GM12891 (cell line): ENCODE results near the gene C11orf91.
A peak's percentile ranks its signal among the peaks of the same experiment; 100 is the strongest.

Experiments used
- DNase-seq: peaks from one replicate; pipeline ENCODE4 v3.0.0; 2011; ENCODE audit warnings: low spot score; ENCODE audit not compliant: insufficient read length
- FAIRE-seq: peaks from 2 replicates; lab custom pipeline; 2011; peaks lifted over from hg19 to GRCh38; lab: Jason Lieb, UNC
- PAX5 ChIP-seq: IDR thresholded peaks from 2 replicates; pipeline ENCODE4 v1.6.1; 2011; ENCODE audit warnings: low read length, moderate library complexity, mild to moderate bottlenecking; ENCODE audit not compliant: insufficient read depth, severe bottlenecking
- POLR2A ChIP-seq: IDR thresholded peaks from 2 replicates; pipeline ENCODE4 v1.6.1; 2011; ENCODE audit warnings: low read depth, low read length, control low read depth
- POLR2AphosphoS5 ChIP-seq: IDR thresholded peaks from 2 replicates; pipeline ENCODE4 v1.6.1; 2011; ENCODE audit warnings: low read depth, low read length, control low read depth
- POU2F2 ChIP-seq: IDR thresholded peaks from 2 replicates; pipeline ENCODE4 v1.6.1; 2011; ENCODE audit warnings: low read depth, mild to moderate bottlenecking, control low read depth, low read length, moderate library complexity
- SPI1 ChIP-seq: IDR thresholded peaks from 2 replicates; pipeline ENCODE4 v1.6.1; 2011; ENCODE audit warnings: low read depth, low read length, control low read depth
- TAF1 ChIP-seq: IDR thresholded peaks from 2 replicates; pipeline ENCODE4 v1.6.1; 2011; ENCODE audit warnings: low read depth, low read length, control low read depth

The C11orf91 gene

DNA sequence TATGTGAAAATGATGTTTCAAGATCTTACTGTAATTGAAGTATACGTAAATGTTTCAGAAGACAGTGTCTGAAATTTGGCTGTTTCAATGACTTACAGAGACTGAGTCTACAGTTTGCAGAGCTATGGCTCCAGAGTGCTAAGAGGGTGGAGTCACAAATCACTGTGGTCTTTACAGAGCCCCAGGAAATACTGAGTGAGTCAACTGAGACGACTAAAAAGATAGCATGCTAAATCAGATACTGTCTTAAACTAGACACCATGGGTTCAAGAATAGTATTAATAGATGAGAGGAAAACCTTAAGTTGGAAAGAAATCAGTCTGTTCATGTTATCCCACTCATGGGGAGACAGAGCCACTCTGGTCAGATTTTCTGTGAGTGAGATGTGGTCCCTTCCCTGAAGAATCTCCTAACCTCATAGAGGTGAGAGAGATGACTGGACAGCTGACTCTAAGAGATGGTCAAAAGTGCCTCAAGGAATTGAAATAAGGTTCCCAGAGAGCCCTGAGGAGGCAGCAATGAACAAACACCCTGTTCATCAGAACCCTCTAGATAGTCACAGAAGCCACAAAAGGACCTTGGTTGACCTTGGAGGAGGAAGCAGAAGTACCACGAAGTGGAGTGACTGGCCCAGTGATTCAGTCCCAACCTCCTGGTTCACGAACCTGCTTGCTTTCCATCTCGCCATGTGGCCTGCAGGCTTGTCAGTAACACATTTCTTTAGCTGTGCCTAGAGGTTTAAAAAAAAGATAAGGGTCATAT, 30.2 kb downstream of the C11orf91 start:
- no peak for DNase-seq
- TF ChIP-seq TAF1: no peak
- no peak for TF ChIP-seq SPI1
- TF ChIP-seq POU2F2: no peak
- TF ChIP-seq POLR2A: no peak
- no peak for TF ChIP-seq POLR2AphosphoS5
- TF ChIP-seq PAX5: no peak
- FAIRE-seq: no peak

DNA sequence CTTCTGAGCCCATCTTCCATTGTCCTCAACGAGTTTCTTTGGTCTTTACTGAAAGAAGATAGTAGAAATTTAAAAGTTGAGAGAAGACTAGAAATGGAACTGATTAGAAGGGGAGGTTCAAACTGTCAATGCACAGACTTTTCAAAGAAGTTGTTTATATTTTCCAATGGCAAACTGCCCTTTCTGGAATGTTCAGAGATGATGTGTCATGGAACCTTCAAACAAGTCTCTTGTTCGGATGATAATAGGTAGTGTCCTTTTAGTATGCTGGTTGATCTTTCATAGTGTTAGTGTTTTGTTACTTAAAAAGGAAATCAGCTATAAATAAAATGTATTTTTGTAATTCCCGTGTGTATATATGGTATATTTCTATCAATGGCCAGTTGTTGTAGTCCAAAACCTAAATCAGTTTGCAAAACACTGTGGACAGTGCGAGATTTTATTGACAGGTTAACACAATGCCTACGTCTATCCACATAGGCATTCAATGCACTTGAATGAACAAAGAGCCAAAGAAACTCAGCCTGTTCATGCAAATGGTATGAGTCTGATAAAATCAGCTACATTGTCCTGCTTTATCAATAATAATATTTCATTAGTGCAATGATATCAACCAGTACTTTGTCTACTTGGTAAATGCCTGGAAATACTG, 30.9 kb downstream of the C11orf91 start:
- FAIRE-seq (no peak), DNase-seq (no peak)
- no peak for TF ChIP-seq POLR2AphosphoS5
- TF ChIP-seq PAX5: no peak
- TF ChIP-seq POLR2A: no peak
- no peak for TF ChIP-seq POU2F2
- no peak for TF ChIP-seq TAF1
- no peak for TF ChIP-seq SPI1

DNA sequence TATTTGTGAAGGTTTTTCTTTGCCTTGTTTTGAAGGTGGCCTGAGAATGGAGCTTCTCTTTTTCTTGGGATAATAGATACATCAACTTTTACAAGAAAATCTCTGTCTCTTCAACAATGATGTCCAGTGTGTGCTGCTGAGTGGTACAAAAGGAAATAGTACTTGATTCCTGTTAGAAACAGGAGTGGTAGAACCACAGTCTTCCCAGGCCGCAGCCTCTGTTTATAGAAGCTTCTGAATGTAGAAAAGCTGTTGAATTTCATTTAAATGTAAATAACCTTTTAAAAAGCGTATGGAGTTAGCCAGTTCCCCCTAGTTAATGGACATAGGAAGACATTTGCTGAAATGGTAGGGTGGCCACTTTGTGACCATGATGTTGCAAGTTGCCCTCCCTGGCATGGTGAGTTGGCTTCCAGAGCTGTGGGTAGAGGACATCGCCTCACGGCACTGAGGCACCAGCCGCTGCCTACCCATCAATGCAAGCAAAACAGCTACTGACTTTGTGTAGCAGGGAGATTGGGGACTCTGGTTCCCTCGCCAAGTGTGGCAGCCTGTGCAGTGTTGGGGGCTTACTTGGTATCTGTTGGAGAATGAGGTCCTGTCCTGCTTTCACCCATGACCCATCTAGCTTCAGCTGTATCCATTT, 31.6 kb downstream of the C11orf91 start:
- FAIRE-seq (peak; percentile 5), DNase-seq (no peak)
- no peak for TF ChIP-seq TAF1
- no peak for TF ChIP-seq POU2F2
- no peak for TF ChIP-seq SPI1
- no peak for TF ChIP-seq POLR2AphosphoS5
- no peak for TF ChIP-seq PAX5
- TF ChIP-seq POLR2A: no peak

DNA sequence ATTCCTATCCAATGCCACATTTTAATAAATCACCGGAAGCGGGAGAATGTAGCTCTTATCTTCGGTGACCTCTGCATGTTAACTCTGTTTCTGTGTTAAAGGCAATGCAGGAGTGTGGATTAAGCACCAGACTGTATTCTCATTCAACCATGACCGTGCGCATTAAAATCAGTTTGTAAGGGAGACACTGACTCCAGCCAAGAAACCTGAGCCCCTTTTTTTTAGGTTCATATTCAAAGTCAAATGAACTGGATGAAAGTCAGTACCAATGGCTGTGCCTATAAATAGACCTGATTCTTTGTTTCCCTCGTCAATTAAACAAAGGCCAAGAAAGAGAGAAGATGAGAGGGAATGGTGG, 32.2 kb downstream of the C11orf91 start:
- no peak for FAIRE-seq
- DNase-seq: no peak
- TF ChIP-seq POU2F2 (no peak), POLR2AphosphoS5 (no peak), PAX5 (no peak), TAF1 (no peak), SPI1 (no peak), POLR2A (no peak)

DNA sequence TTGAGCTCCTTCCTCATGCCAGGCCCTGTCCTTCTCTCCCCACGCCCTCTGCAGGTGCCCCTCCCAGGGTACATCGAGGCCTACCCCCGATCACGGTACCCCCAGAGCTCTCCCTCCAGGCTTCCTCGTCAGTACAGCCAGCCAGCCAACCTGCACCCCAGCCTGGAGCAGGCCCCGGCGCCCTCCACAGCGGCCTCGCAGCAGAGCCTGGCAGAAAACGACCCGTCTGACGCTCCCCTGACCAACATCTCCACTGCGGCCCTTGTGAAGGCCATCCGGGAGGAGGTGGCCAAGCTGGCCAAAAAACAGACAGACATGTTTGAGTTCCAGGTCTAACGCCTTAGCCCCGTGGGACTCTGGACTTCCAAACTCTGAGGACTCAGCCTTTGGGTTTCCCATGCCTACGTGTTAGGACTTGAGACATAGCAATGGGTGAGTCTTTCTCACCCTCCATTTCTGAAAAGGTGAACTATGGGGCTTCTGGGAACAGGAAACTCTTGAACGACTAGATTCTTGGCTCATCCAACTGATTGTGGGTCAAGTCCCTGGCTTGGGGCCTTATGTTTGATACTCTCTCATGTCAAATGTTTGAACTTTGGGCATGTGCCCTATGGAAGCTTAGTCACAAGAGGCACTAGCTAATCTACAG, 32.7 kb downstream of the C11orf91 start:
- FAIRE-seq (no peak), DNase-seq (no peak)
- TF ChIP-seq PAX5 (no peak), TAF1 (no peak), POLR2A (no peak), SPI1 (no peak), POU2F2 (no peak), POLR2AphosphoS5 (no peak)

DNA sequence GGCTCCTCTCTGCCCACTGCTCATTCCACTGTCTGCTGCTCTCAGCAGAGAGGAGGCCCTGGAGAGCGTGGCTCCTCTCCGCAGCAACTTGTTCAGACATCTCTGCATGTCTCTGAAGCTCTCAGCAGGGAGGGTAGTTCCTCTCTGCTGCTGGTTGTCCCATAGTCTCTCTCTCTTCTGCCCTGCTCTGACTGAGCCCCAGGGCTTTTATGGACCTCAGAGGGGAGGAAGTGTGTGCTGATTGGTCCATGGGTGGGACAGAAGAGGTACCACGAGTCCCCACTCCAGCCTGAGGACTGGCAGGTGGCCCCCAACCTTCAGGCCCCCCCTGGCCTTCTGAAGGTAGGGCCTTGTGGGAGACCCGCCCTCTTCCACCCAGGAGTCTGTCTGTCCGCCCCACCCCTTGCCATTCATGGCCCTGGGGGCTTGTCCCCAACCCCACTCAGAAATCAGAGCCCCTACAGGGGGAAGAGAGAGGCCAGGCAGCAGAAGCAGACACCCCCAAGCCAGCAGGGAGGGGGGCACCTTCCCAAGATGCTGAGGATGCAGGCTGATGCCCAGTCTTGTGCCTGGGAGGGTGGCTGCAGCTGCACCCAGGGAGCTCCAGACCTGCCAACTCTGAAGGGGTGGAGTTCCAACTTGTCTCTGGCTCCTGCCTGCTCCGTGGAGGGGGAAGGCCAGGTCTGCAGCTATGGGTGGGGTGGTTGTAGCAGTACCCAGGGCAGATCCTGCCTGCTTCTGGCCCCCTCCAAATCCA, 35.1 kb downstream of the C11orf91 start:
- TF ChIP-seq POU2F2 (no peak), POLR2AphosphoS5 (no peak), TAF1 (no peak), POLR2A (no peak), SPI1 (no peak), PAX5 (no peak)
- DNase-seq: no peak
- FAIRE-seq: no peak

DNA sequence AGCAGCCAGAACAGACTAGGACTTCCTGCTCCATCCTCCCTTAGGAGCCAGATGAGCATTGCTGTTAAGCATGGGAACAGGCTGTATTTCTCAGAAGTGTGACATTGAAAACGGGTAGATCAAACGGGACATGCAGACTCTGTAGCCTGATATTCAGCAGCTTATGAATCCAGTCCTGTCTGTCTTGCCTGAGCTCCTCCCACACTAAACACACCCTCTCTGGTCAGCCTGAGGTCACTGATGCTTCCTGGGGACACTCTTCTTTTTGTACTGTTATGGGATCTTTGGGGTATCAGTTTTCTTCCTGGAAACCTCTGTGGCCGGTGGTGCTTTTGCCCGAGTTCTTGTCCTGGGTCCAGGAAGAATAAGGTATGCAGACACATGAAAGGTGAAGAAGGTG, 35.8 kb downstream of the C11orf91 start:
- DNase-seq (no peak), FAIRE-seq (no peak)
- TF ChIP-seq SPI1: no peak
- TF ChIP-seq POLR2AphosphoS5: no peak
- TF ChIP-seq TAF1: no peak
- TF ChIP-seq PAX5: no peak
- no peak for TF ChIP-seq POU2F2
- TF ChIP-seq POLR2A: no peak

DNA sequence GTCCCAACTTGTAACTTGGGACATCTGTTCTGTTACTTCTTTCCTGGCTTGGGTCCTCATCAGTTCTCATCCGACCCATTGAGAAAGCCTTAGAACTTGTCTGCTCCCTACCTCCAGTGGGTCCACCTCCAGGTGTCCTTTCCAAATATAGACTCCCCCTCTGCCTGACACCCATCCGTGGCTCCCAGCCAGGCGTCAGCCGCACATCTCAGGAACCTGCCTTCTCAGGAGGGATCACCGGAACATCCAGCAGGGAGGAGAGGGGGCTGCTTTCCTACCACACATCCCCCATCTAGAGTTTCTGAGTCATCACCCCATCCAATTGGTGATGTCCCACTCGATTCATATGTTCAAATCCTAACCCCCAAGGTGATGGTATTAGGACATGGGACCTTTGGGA, 36.5 kb downstream of the C11orf91 start:
- FAIRE-seq: no peak
- TF ChIP-seq SPI1: no peak
- no peak for TF ChIP-seq PAX5
- no peak for TF ChIP-seq POLR2AphosphoS5
- TF ChIP-seq TAF1: no peak
- TF ChIP-seq POLR2A: no peak
- no peak for TF ChIP-seq POU2F2
- no peak for DNase-seq
